ENCODE results near the gene TMEM80. TPM values are rescaled to one million over a fixed set of nuclear protein-coding genes. Genes with fewer than 3 reads are reported as not detected.

The TMEM80 gene
- total RNA-seq, 4 donors from 2014 or later, result 35.6 to 65.8 (median 48.6) TPM

- Histone ChIP-seq H3K4me3 (peak overlapping the region; percentile 65 to 99), H3K27me3 (no peaks in the 10 kb centered on the region), H3K27ac (peak overlapping the region; percentile 51 to 95 (median 86)), H3K36me3 (peaks cover 0 to 9% of the 10 kb centered on the region in 2 donors), H3K9me3 (no peaks in the 10 kb centered on the region), H3K4me1 (peaks cover 0 to 45% (median 15%) of the 10 kb centered on the region in 3 donors)
- TF ChIP-seq POLR2AphosphoS5 (IDR thresholded peaks at IDR 0.05) (no peak), EP300 (IDR thresholded peaks at IDR 0.05) (no peak), POLR2A (IDR thresholded peaks at IDR 0.05) (no peak)
- TF ChIP-seq, protein P1, sequence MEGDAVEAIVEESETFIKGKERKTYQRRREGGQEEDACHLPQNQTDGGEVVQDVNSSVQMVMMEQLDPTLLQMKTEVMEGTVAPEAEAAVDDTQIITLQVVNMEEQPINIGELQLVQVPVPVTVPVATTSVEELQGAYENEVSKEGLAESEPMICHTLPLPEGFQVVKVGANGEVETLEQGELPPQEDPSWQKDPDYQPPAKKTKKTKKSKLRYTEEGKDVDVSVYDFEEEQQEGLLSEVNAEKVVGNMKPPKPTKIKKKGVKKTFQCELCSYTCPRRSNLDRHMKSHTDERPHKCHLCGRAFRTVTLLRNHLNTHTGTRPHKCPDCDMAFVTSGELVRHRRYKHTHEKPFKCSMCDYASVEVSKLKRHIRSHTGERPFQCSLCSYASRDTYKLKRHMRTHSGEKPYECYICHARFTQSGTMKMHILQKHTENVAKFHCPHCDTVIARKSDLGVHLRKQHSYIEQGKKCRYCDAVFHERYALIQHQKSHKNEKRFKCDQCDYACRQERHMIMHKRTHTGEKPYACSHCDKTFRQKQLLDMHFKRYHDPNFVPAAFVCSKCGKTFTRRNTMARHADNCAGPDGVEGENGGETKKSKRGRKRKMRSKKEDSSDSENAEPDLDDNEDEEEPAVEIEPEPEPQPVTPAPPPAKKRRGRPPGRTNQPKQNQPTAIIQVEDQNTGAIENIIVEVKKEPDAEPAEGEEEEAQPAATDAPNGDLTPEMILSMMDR (IDR thresholded peaks at IDR 0.05), result no peak
- ATAC-seq, result no peak
- no CpG with 5 or more reads among the region's 18 CpGs for WGBS, 2 donors (ENCODE audit: low coverage in 1 of 2)
Measured at GRCh38 chr11:748007-748359, 52.4 kb downstream of the TMEM80 start.

DNA sequence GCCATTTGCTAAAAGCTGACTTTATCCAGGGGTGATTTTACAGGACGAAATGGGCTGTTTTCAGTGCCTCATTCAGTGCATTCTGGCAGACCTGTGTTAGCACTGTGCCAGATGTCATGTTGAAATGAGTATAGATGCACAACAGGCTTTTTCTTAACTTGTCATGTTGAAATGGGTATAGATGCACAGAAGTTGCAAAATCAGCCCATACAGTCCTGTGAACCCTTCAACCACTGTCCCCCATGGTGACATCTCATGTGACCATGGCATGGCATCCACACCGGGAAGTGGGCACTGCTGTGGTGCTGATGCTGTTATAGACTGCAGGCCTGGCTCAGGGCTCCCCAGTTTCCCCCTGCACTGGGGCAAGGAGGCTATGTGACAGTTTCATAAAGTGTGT lies 54.1 kb downstream of the TMEM80 start:
- TF ChIP-seq POLR2AphosphoS5 (IDR thresholded peaks at IDR 0.05), result no peak
- TF ChIP-seq EP300 (IDR thresholded peaks at IDR 0.05), result no peak
- TF ChIP-seq, protein P1 (IDR thresholded peaks at IDR 0.05), result no peak
- no peak for TF ChIP-seq POLR2A (IDR thresholded peaks at IDR 0.05)
- Histone ChIP-seq H3K27ac (no peak overlapping the region), H3K9me3 (no peaks in the 10 kb centered on the region), H3K36me3 (peaks cover 0 to 17% of the 10 kb centered on the region in 2 donors), H3K27me3 (no peaks in the 10 kb centered on the region), H3K4me3 (no peak overlapping the region), H3K4me1 (peaks cover 0 to 45% (median 15%) of the 10 kb centered on the region in 3 donors)
- WGBS, 2 donors (ENCODE audit: low coverage in 1 of 2), result 33 to 48% methylated on average over 2 of the region's 2 CpGs
- ATAC-seq, result no peak

Other genes with a start within 250 kb of the TMEM80 start
- 10 to 100 TPM; 23.4 to 55.9 (median 43.1) TPM for gene PTDSS2, start 245.5 kb upstream of the TMEM80 start, total RNA-seq
- 100 to 1,000 TPM; 243 to 354 (median 264) TPM for gene RNH1, start 188.6 kb upstream of the TMEM80 start, total RNA-seq
- 10 to 100 TPM; 41.1 to 68.0 (median 53.8) TPM for gene HRAS, start 160.2 kb upstream of the TMEM80 start, total RNA-seq
- under 1 TPM in 3 of 4 donors, not detected in 1; 0.13 to 0.69 (median 0.20) TPM for gene LRRC56, start 158.3 kb upstream of the TMEM80 start, total RNA-seq
- gene LMNTD2, start 135.1 kb upstream of the TMEM80 start, total RNA-seq, result 1 to 10 TPM in 3 of 4 donors, under 1 TPM in 1; 0.81 to 2.1 (median 1.1) TPM
- 10 to 100 TPM in 2 of 4 donors, 1 to 10 TPM in 2; 3.4 to 12.5 (median 8.6) TPM for gene RASSF7, start 134.8 kb upstream of the TMEM80 start, total RNA-seq
- gene PHRF1, start 119.3 kb upstream of the TMEM80 start, total RNA-seq, result 10 to 100 TPM; 18.0 to 28.0 (median 25.1) TPM
- gene IRF7, start 79.9 kb upstream of the TMEM80 start, total RNA-seq, result 10 to 100 TPM in 3 of 4 donors, 1 to 10 TPM in 1; 5.4 to 25.4 (median 13.9) TPM
- gene CDHR5, start 70.9 kb upstream of the TMEM80 start, total RNA-seq, result not detected
- gene SCT, start 68.6 kb upstream of the TMEM80 start, total RNA-seq, result not detected
- under 1 TPM in 1 of 4 donors, not detected in 3; 0.27 TPM for gene DRD4, start 58.5 kb upstream of the TMEM80 start, total RNA-seq
- 10 to 100 TPM; 19.9 to 45.0 (median 35.0) TPM for gene DEAF1, start 594 bp upstream of the TMEM80 start, total RNA-seq
- gene EPS8L2, start 10.4 kb downstream of the TMEM80 start, total RNA-seq, result 10 to 100 TPM in 3 of 4 donors, 1 to 10 TPM in 1; 9.7 to 33.9 (median 24.0) TPM
- 100 to 1,000 TPM; 161 to 201 (median 185) TPM for gene TALDO1, start 51.6 kb downstream of the TMEM80 start, total RNA-seq
- 10 to 100 TPM; 28.9 to 33.8 (median 31.2) TPM for gene GATD1, start 81.7 kb downstream of the TMEM80 start, total RNA-seq
- 1 to 10 TPM in 1 of 4 donors, under 1 TPM in 3; 0.17 to 2.9 (median 0.58) TPM for gene CEND1, start 94.3 kb downstream of the TMEM80 start, total RNA-seq
- gene SLC25A22, start 102.5 kb downstream of the TMEM80 start, total RNA-seq, result 10 to 100 TPM in 1 of 4 donors, 1 to 10 TPM in 3; 5.2 to 14.5 (median 6.9) TPM
- 10 to 100 TPM in 2 of 4 donors, 1 to 10 TPM in 2; 1.6 to 23.7 (median 9.0) TPM for gene PIDD1, start 109.4 kb downstream of the TMEM80 start, total RNA-seq
- 100 to 1,000 TPM; 165 to 880 (median 462) TPM for gene RPLP2, start 114.2 kb downstream of the TMEM80 start, total RNA-seq
- 10 to 100 TPM; 39.7 to 79.4 (median 58.9) TPM for gene PNPLA2, start 123.1 kb downstream of the TMEM80 start, total RNA-seq
- gene CRACR2B, start 132.1 kb downstream of the TMEM80 start, total RNA-seq, result 10 to 100 TPM in 1 of 4 donors, 1 to 10 TPM in 3; 4.1 to 10.3 (median 6.4) TPM
- 100 to 1,000 TPM; 277 to 794 (median 465) TPM for gene CD151, start 137.1 kb downstream of the TMEM80 start, total RNA-seq
- gene POLR2L, start 146.7 kb downstream of the TMEM80 start, total RNA-seq, result 10 to 100 TPM; 65.5 to 86.0 (median 71.8) TPM
- gene TSPAN4, start 147.0 kb downstream of the TMEM80 start, total RNA-seq, result 100 to 1,000 TPM in 3 of 4 donors, 10 to 100 TPM in 1; 66.5 to 115 (median 112) TPM
- 10 to 100 TPM; 36.0 to 55.3 (median 46.4) TPM for gene CHID1, start 215.0 kb downstream of the TMEM80 start, total RNA-seq
- 10 to 100 TPM; 47.9 to 88.5 (median 61.6) TPM for gene AP2A2, start 230.1 kb downstream of the TMEM80 start, total RNA-seq